HCT116 (cell line): ENCODE data around the gene DOK6. TPM values are rescaled to one million over a fixed set of nuclear protein-coding genes. Genes with fewer than 3 reads are reported as not detected.

Experiments
- ATAC-seq: fragments of 200-7000 bp; cut with Tn5 transposase; 2 replicates; pipeline ENCODE4 v1.9.1; 2020; ENCODE audit warnings: mild to moderate bottlenecking, moderate library complexity
- BruUV-seq: library from RNA; stranded (reverse); fragments of 400-500 nt; replicated peaks from 2 replicates; lab custom pipeline; 2021; lab: Mats Ljungman, UMichigan
- CTCF ChIA-PET: fragments of 300-600 bp; sonication (Branson Sonifier 250); formaldehyde crosslinking; loops from one replicate; lab custom pipeline; 2021; ENCODE audit warnings: antibody characterized with exemption; lab: Charles Lee
- POLR2A ChIA-PET: fragments of 300-600, 350-600 bp; sonication (Branson Sonifier 250); formaldehyde crosslinking; loops from one replicate; lab custom pipeline; 2021; ENCODE audit warnings: antibody characterized with exemption; lab: Charles Lee
- RAD21 ChIA-PET, 2 experiments: fragments of 300-600 bp; sonication (Branson Sonifier 250); formaldehyde crosslinking; loops; one replicate each; lab custom pipeline; 2023; ENCODE audit warnings: low total read pairs in 2 of 2; ENCODE audit not compliant: uncharacterized antibody in 2 of 2, unreplicated experiment in 2 of 2, low non-redundant PET in 1 of 2; lab: Charles Lee
- DNase-seq: peaks from one replicate; pipeline ENCODE4 v3.0.0-alpha.2; 2010; ENCODE audit warnings: low read depth, low spot score
- H2AFZ ChIP-seq: fragments of 200-600 bp; shearing (Covaris generic), sonication (generic); 2 replicates; pipeline ENCODE4 v1.6.1; 2017; ENCODE audit warnings: low read depth, mixed run types, mixed read lengths, antibody characterized with exemption, low read length; ENCODE audit not compliant: poor library complexity, severe bottlenecking
- H3K27ac ChIP-seq: 2 replicates; pipeline ENCODE4 v1.5.1; 2012; ENCODE audit warnings: low read depth, low read length
- H3K27me3 ChIP-seq: fragments of 200-600 bp; sonication (generic); 2 replicates; pipeline ENCODE4 v1.6.1; 2016; ENCODE audit warnings: mixed run types, low read length, mixed read lengths; ENCODE audit not compliant: insufficient read depth
- H3K36me3 ChIP-seq, 2 experiments: fragments of 200-500 bp in 1 of 2; fragments of 200-600 bp in 1 of 2; sonication (Bioruptor generic) in 1 of 2; sonication (generic) in 1 of 2; 2 replicates each; pipeline versions ENCODE4 v1.5.1 to v1.6.1; 2014 to 2016; ENCODE audit warnings: low read length in 2 of 2, inconsistent platforms in 1 of 2, mixed read lengths in 1 of 2, mixed run types in 1 of 2; ENCODE audit not compliant: insufficient read depth in 2 of 2, control insufficient read depth in 1 of 2
- H3K4me1 ChIP-seq, 2 experiments: fragments of 200-600 bp in 1 of 2; sonication (generic) in 1 of 2; 2 replicates each; pipeline versions ENCODE4 v1.5.1 to v1.6.1; 2012 to 2017; ENCODE audit warnings: low read length in 2 of 2, inconsistent platforms in 1 of 2, mild to moderate bottlenecking in 1 of 2, mixed read lengths in 1 of 2, mixed run types in 1 of 2, moderate library complexity in 1 of 2; ENCODE audit not compliant: insufficient read depth in 2 of 2, control insufficient read depth in 1 of 2
- H3K4me2 ChIP-seq: fragments of 200-600 bp; sonication (generic); 2 replicates; pipeline ENCODE4 v1.6.1; 2017; ENCODE audit warnings: mixed run types, low read length, mixed read lengths
- H3K4me3 ChIP-seq, 2 experiments: fragments of 200-600 bp in 1 of 2; sonication (generic) in 1 of 2; replicated peaks in 1 of 2; 2 replicates each; pipeline ENCODE4 v1.5.1; 2011 to 2016; ENCODE audit warnings: low read length in 2 of 2, control low read depth in 1 of 2, low read depth in 1 of 2, mild to moderate bottlenecking in 1 of 2, mixed read lengths in 1 of 2, mixed run types in 1 of 2
- H3K79me2 ChIP-seq: fragments of 200-600 bp; sonication (generic); 2 replicates; pipeline ENCODE4 v1.6.1; 2017; ENCODE audit warnings: mild to moderate bottlenecking, mixed run types, low read length, moderate library complexity, mixed read lengths; ENCODE audit not compliant: insufficient read depth
- H3K9ac ChIP-seq: fragments of 200-600 bp; sonication (generic); 2 replicates; pipeline ENCODE4 v1.6.1; 2016; ENCODE audit warnings: low read length, mixed read lengths
- H3K9me2 ChIP-seq: fragments of 200-600 bp; sonication (generic), shearing (Covaris generic); 2 replicates; pipeline ENCODE4 v1.6.1; 2017; ENCODE audit warnings: mixed run types, mild to moderate bottlenecking, moderate library complexity; ENCODE audit not compliant: insufficient read depth
- H3K9me3 ChIP-seq, 2 experiments: fragments of 200-500 bp in 1 of 2; fragments of 200-600 bp in 1 of 2; sonication (Bioruptor generic) in 1 of 2; sonication (generic) in 1 of 2; 2 replicates each; pipeline ENCODE4 v1.6.1; 2014 to 2017; ENCODE audit warnings: low read length in 2 of 2, mixed read lengths in 2 of 2, inconsistent platforms in 1 of 2, low read depth in 1 of 2, mild to moderate bottlenecking in 1 of 2, mixed run types in 1 of 2, moderate library complexity in 1 of 2; ENCODE audit not compliant: control insufficient read depth in 1 of 2, insufficient read depth in 1 of 2
- H4K20me1 ChIP-seq: fragments of 200-600 bp; sonication (generic), shearing (Covaris generic); 2 replicates; pipeline ENCODE4 v1.6.1; 2017; ENCODE audit warnings: mixed run types, mild to moderate bottlenecking, moderate library complexity; ENCODE audit not compliant: insufficient read depth
- CBX3 ChIP-seq: IDR thresholded peaks from 2 replicates; pipeline ENCODE4 v1.6.1; 2012; ENCODE audit warnings: low read depth
- ELF1 ChIP-seq: IDR thresholded peaks from 2 replicates; pipeline ENCODE4 v1.6.1; 2012; ENCODE audit warnings: low read depth, borderline replicate concordance
- EZH2 ChIP-seq: fragments of 200-600 bp; sonication (generic); IDR thresholded peaks from 2 replicates; pipeline ENCODE4 v1.6.1; 2017; ENCODE audit warnings: antibody characterized with exemption, mixed run types
- EZH2phosphoT487 ChIP-seq: fragments of 200-600 bp; IDR thresholded peaks from 2 replicates; pipeline ENCODE4 v1.6.1; 2018; ENCODE audit warnings: antibody characterized with exemption, borderline replicate concordance
- FOSL1 ChIP-seq: IDR thresholded peaks from 2 replicates; pipeline ENCODE4 v1.6.1; 2012; ENCODE audit warnings: low read depth
- JUND ChIP-seq: IDR thresholded peaks from 2 replicates; pipeline ENCODE4 v1.6.1; 2012
- POLR2A ChIP-seq: IDR thresholded peaks from 2 replicates; pipeline ENCODE4 v1.7.0; 2011; ENCODE audit warnings: borderline replicate concordance; ENCODE audit not compliant: insufficient read depth, insufficient read length; ENCODE audit errors: extremely low read depth
- POLR2AphosphoS5 ChIP-seq: IDR thresholded peaks from 2 replicates; pipeline ENCODE4 v1.6.1; 2011; ENCODE audit warnings: mild to moderate bottlenecking, low read depth, low read length, moderate library complexity
- RAD21 ChIP-seq: IDR thresholded peaks from 2 replicates; pipeline ENCODE4 v1.6.1; 2012; ENCODE audit warnings: low read depth, mild to moderate bottlenecking
- SIN3A ChIP-seq: IDR thresholded peaks from 2 replicates; pipeline ENCODE4 v1.6.1; 2012; ENCODE audit warnings: low read depth
- SP1 ChIP-seq: IDR thresholded peaks from 2 replicates; pipeline ENCODE4 v1.6.1; 2012; ENCODE audit warnings: low read depth
- SRF ChIP-seq: IDR thresholded peaks from 2 replicates; pipeline ENCODE4 v1.6.1; 2012; ENCODE audit warnings: low read depth
- TCF7L2 ChIP-seq: IDR thresholded peaks from 2 replicates; pipeline ENCODE4 v1.7.0; 2011; ENCODE audit warnings: borderline replicate concordance, inconsistent platforms; ENCODE audit not compliant: insufficient read depth, insufficient read length; ENCODE audit errors: extremely low read depth
- YY1 ChIP-seq: IDR thresholded peaks from 2 replicates; pipeline ENCODE4 v1.6.1; 2011; ENCODE audit warnings: low read length, low read depth, moderate library complexity, mild to moderate bottlenecking; ENCODE audit not compliant: insufficient replicate concordance; ENCODE audit errors: extremely low read depth
- ZNF274 ChIP-seq: fragments of 200-500 bp; sonication (Bioruptor generic); IDR thresholded peaks from 2 replicates; pipeline ENCODE4 v1.6.1; 2014; ENCODE audit warnings: mild to moderate bottlenecking, low read depth, low read length, inconsistent platforms
- intact Hi-C: fragments of 100-400 bp; cut with micrococcal nuclease; formaldehyde crosslinking; loops from 2 replicates; pipeline ENCODE4 v1.10.0; 2022
- total RNA-seq: library from RNA; stranded (reverse); gene quantifications from one replicate; pipeline ENCODE4 v1.2.1, GENCODE V29; 2021; ENCODE audit not compliant: unreplicated experiment
- TF ChIP-seq, protein P1 (sequence below): IDR thresholded peaks from 2 replicates; pipeline ENCODE4 v1.6.1; 2011; ENCODE audit warnings: mild to moderate bottlenecking, low read length, moderate library complexity; ENCODE audit not compliant: insufficient replicate concordance; ENCODE audit errors: extremely low read depth
- TF ChIP-seq, protein P2 (sequence below), 3 experiments: fragments of 200-600 bp in 1 of 3; sonication (generic) in 1 of 3; IDR thresholded peaks in 2 of 3; conservative IDR thresholded peaks in 1 of 3; 2 replicates each; pipeline ENCODE4 v1.5.1; 2012 to 2017; ENCODE audit warnings: low read depth in 2 of 3, low read length in 2 of 3, antibody characterized with exemption in 1 of 3, borderline replicate concordance in 1 of 3, control low read depth in 1 of 3, mild to moderate bottlenecking in 1 of 3, mixed read lengths in 1 of 3, mixed run types in 1 of 3, moderate library complexity in 1 of 3; ENCODE audit not compliant: insufficient read depth in 1 of 3
- TF ChIP-seq, protein P3 (sequence below): IDR thresholded peaks from 2 replicates; pipeline ENCODE4 v1.6.1; 2012
- TF ChIP-seq, protein P4 (sequence below): IDR thresholded peaks from 2 replicates; pipeline ENCODE4 v1.6.1; 2012

DOK6 gene
- total RNA-seq, 1 experiment from 2014 or later = not detected

DNA sequence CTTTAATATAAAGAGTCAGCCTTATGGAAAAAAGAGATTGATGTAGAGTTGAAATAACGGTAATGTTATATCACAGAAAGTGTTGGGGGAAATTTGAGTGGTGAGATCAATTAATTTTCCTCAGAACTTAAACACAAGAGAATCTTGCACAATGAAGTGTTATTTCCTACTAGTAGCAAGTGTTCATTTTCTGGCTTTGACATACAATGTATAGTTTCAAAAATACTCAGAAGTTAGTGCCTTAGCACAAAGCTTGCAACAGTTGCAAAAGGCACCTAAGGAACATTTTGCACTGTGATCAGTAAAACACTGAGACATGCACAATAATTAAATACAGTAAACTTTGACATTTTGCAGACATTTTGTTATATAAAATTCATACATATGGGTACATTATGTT lies 385.7 kb downstream of the DOK6 start:
- DNase-seq (no peak), ATAC-seq (no peak)
- Histone ChIP-seq H3K9ac (no peak overlapping the region), H4K20me1 (no peaks in the 10 kb centered on the region), H3K9me3 (no peaks in the 10 kb centered on the region), H3K4me1 (peaks cover 0 to 15% of the 10 kb centered on the region in 2 experiments; a peak in 2 of 4 replicates), H2AFZ (no peak overlapping the region), H3K9me2 (no peaks in the 10 kb centered on the region), H3K4me2 (no peak overlapping the region), H3K4me3 (no peak overlapping the region), H3K27me3 (no peaks in the 10 kb centered on the region), H3K79me2 (no peaks in the 10 kb centered on the region), H3K27ac (no peak overlapping the region), H3K36me3 (no peaks in the 10 kb centered on the region)
- ChIA-PET POLR2A (no interaction called here), RAD21 (no interaction called here), CTCF (no interaction called here)
- intact Hi-C loops = no loop called here
- BruUV-seq = no TSS peak
- TF ChIP-seq YY1 = no peak
- TF ChIP-seq, protein P1, sequence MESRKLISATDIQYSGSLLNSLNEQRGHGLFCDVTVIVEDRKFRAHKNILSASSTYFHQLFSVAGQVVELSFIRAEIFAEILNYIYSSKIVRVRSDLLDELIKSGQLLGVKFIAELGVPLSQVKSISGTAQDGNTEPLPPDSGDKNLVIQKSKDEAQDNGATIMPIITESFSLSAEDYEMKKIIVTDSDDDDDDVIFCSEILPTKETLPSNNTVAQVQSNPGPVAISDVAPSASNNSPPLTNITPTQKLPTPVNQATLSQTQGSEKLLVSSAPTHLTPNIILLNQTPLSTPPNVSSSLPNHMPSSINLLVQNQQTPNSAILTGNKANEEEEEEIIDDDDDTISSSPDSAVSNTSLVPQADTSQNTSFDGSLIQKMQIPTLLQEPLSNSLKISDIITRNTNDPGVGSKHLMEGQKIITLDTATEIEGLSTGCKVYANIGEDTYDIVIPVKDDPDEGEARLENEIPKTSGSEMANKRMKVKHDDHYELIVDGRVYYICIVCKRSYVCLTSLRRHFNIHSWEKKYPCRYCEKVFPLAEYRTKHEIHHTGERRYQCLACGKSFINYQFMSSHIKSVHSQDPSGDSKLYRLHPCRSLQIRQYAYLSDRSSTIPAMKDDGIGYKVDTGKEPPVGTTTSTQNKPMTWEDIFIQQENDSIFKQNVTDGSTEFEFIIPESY = no peak
- no peak for TF ChIP-seq SIN3A
- TF ChIP-seq POLR2A = no peak
- TF ChIP-seq, protein P2, sequence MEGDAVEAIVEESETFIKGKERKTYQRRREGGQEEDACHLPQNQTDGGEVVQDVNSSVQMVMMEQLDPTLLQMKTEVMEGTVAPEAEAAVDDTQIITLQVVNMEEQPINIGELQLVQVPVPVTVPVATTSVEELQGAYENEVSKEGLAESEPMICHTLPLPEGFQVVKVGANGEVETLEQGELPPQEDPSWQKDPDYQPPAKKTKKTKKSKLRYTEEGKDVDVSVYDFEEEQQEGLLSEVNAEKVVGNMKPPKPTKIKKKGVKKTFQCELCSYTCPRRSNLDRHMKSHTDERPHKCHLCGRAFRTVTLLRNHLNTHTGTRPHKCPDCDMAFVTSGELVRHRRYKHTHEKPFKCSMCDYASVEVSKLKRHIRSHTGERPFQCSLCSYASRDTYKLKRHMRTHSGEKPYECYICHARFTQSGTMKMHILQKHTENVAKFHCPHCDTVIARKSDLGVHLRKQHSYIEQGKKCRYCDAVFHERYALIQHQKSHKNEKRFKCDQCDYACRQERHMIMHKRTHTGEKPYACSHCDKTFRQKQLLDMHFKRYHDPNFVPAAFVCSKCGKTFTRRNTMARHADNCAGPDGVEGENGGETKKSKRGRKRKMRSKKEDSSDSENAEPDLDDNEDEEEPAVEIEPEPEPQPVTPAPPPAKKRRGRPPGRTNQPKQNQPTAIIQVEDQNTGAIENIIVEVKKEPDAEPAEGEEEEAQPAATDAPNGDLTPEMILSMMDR (IDR thresholded peaks at IDR 0.05 in 2 of 3, conservative IDR thresholded peaks at IDR 0.05 in 1 of 3; ENCODE audit: borderline replicate concordance in 1 of 3, insufficient read depth in 1 of 3, low read depth in 2 of 3, low read length in 2 of 3) = no peak
- TF ChIP-seq, protein P3, sequence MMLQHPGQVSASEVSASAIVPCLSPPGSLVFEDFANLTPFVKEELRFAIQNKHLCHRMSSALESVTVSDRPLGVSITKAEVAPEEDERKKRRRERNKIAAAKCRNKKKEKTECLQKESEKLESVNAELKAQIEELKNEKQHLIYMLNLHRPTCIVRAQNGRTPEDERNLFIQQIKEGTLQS = no peak
- no peak for TF ChIP-seq JUND
- TF ChIP-seq ELF1 = no peak
- no peak for TF ChIP-seq FOSL1
- no peak for TF ChIP-seq ZNF274
- TF ChIP-seq EZH2 = no peak
- TF ChIP-seq, protein P4, sequence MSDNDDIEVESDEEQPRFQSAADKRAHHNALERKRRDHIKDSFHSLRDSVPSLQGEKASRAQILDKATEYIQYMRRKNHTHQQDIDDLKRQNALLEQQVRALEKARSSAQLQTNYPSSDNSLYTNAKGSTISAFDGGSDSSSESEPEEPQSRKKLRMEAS = no peak
- TF ChIP-seq TCF7L2 = no peak
- TF ChIP-seq RAD21 = no peak
- TF ChIP-seq CBX3 = no peak
- no peak for TF ChIP-seq POLR2AphosphoS5
- TF ChIP-seq EZH2phosphoT487 = no peak
- TF ChIP-seq SRF = no peak
- TF ChIP-seq SP1 = no peak
